Measurements from ENCODE around the gene EIF4G3. TPM values are rescaled to one million over a fixed set of nuclear protein-coding genes. Genes with fewer than 3 reads are reported as not detected.

EIF4G3 gene
- total and polyA plus RNA-seq, 5 experiments from 2014 or later = 4.0 to 16.5 (median 7.9) TPM

Small RNA genes within 50 kb of the gene (microRNA-seq; reads per million reads assigned to microRNA genes)
- gene MIR1256 (ENCODE audit: borderline microRNAs expressed) = not detected

Other genes starting within 250 kb of the EIF4G3 start
- gene ECE1, start 113.6 kb upstream of the EIF4G3 start, total RNA-seq = 10 to 100 TPM; 51.7 to 53.6 TPM
- gene ECE1, start 113.6 kb upstream of the EIF4G3 start, polyA plus RNA-seq = 10 to 100 TPM in 2 of 3 donors, 1 to 10 TPM in 1; 9.1 to 37.3 (median 20.5) TPM